ENCODE data around the gene GNE.
"Not testable (repeated sequence)": the region's sequence is repeated elsewhere in the genome, so short reads cannot be mapped to it uniquely, and the experiment has no call there.

GNE gene

DNA sequence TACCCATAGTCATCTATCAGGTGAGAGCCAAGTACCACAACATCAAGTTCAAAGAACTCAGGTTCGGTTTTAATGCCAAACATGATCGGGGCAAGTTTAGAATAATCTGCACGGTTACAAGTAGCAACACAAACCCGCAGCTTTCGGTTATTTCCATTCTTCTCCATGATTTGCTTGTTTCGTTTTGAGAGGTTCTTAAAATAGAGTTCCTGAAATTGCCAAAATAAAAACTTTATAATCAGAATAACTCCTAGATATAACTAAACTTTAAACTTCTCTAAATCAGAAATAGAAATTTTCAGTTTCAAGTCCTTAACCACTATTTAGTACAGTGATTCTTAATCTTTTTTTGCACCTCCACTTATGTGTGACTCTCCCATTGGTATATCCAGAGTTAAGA lies 9.1 kb downstream of the GNE start:
- H3K4me3 ChIP-seq (ENCODE audit: low read depth, low read length): no peak overlapping the region; the same call in 1 of the 2 replicates
- DNase-seq (ENCODE audit: low read depth): no peak
- TF ChIP-seq, protein P1, sequence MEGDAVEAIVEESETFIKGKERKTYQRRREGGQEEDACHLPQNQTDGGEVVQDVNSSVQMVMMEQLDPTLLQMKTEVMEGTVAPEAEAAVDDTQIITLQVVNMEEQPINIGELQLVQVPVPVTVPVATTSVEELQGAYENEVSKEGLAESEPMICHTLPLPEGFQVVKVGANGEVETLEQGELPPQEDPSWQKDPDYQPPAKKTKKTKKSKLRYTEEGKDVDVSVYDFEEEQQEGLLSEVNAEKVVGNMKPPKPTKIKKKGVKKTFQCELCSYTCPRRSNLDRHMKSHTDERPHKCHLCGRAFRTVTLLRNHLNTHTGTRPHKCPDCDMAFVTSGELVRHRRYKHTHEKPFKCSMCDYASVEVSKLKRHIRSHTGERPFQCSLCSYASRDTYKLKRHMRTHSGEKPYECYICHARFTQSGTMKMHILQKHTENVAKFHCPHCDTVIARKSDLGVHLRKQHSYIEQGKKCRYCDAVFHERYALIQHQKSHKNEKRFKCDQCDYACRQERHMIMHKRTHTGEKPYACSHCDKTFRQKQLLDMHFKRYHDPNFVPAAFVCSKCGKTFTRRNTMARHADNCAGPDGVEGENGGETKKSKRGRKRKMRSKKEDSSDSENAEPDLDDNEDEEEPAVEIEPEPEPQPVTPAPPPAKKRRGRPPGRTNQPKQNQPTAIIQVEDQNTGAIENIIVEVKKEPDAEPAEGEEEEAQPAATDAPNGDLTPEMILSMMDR (IDR thresholded peaks at IDR 0.05; ENCODE audit: low read depth, low read length, missing control alignments): no peak

DNA sequence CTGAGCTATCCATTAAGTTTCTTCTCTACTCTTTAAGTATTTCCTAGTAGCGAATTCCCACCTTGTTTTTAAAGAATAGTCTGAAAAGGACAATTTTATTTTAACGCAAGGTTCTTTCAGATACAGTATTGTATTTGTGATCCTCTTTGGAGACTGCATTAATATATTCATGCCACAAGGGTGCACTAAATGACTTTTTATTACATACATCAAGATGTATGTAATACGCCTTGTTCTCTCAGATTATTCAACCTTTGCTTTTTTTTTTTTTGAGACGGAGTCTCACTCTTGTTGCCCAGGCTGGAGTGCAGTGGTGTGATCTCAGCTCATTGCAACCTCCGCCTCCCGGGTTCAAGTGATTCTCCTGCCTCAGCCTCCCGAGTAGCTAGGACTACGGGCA lies 10.2 kb downstream of the GNE start:
- DNase-seq (ENCODE audit: low read depth); H3K4me3 ChIP-seq (ENCODE audit: low read depth, low read length): not testable (repeated sequence)
- TF ChIP-seq, protein P1 (IDR thresholded peaks at IDR 0.05; ENCODE audit: low read depth, low read length, missing control alignments): peak; percentile 24

DNA sequence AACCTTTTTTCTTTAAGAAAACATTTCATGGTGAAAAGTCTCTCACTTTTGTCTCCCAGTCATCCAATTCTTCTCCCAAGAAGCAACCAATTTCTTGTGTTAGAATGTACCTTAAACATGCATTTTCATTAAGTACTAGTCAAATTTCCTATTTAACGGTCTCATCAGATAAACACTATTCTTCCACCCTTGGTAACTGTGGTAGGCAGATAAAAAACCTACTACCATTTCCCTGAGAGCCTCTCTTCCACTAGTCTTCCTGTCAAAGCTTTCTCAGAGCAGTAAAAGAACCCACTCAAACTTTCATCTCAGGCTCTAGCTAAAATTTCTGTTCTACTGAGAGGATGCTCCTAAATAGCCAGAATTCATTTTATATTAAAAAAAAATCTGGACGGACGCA lies 10.9 kb downstream of the GNE start:
- H3K4me3 ChIP-seq (ENCODE audit: low read depth, low read length): no peak overlapping the region
- DNase-seq (ENCODE audit: low read depth): no peak
- TF ChIP-seq, protein P1 (IDR thresholded peaks at IDR 0.05; ENCODE audit: low read depth, low read length, missing control alignments): no peak

DNA sequence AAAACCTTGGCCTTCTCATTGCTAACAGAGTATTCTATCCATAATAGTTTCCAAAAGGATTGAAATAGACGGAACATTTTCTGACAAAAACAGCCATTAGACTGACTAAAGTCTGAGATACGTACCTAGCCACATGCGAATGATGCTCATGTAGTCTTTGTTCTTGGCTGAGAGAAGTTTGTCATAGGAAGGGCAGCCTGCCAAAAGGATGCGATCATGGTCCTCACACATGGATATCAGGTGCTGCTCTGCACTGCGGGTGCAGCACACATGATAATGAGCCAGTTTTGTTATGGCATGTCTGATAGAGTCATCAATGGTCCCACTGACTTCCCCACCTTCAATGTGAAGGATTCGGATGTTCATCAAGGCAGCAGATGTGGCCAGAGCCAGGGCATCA lies 12.3 kb downstream of the GNE start:
- no peak overlapping the region for H3K4me3 ChIP-seq (ENCODE audit: low read depth, low read length)
- no peak for DNase-seq (ENCODE audit: low read depth)
- TF ChIP-seq, protein P1 (IDR thresholded peaks at IDR 0.05; ENCODE audit: low read depth, low read length, missing control alignments): no peak

DNA sequence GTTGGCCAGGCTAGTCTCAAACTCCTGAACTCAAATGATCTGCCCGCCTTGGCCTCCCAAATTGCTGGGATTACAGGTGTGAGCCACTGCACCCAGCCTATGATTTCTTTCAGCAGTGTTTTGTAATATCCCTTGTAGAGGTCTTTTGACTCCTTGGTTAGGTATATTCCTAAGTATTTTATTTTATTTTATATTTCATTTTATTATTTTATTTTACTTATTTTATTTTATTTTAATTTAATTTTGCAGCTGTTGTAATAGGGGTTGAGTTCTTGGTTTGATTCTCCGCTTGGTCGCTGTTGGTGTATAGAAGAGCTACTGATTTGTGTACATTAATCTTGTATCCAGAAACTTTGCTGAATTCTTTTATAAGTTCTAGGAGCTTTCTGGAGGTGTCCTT lies 18.6 kb downstream of the GNE start:
- not testable (repeated sequence) for H3K4me3 ChIP-seq (ENCODE audit: low read depth, low read length); DNase-seq (ENCODE audit: low read depth)

DNA sequence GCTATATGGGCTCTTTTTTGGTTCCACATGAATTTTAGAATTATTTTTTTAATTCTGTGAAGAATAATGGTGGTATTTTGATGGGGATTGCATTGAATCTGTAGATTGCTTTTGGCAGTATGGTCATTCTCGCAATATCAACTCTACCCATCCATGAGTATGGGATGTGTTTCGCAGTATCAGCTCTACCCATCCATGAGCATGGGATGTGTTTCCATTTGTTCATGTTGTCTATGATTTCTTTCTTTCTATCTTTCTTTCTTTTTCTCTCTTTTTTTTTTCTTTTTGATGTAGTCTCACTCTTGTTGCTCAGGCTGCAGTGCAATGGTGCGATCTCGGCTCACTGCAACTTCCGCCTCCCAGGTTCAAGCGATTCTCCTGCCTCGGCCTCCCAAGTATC lies 19.0 kb downstream of the GNE start:
- DNase-seq (ENCODE audit: low read depth); H3K4me3 ChIP-seq (ENCODE audit: low read depth, low read length): not testable (repeated sequence)

DNA sequence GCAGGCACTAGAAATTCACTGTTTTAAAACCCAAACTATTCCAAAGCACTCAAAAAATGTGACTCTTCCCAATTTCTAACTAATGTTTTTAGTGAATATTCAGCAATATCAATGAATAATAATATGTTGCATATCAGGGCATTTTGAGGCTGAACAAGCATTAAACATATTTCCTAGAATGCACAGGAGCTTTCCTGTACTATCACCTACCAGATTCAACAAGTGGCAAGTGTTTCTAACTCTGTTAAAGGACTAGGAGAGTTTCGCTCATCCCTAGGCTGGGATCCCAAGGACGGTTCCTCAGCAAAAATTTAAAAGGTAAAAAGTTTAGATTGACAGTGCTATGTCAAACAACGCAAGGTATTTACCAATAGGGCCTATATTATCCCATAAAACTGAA lies 21.0 kb downstream of the GNE start:
- H3K4me3 ChIP-seq (ENCODE audit: low read depth, low read length): no peak overlapping the region
- no peak for DNase-seq (ENCODE audit: low read depth)
- TF ChIP-seq, protein P1 (IDR thresholded peaks at IDR 0.05; ENCODE audit: low read depth, low read length, missing control alignments): no peak

DNA sequence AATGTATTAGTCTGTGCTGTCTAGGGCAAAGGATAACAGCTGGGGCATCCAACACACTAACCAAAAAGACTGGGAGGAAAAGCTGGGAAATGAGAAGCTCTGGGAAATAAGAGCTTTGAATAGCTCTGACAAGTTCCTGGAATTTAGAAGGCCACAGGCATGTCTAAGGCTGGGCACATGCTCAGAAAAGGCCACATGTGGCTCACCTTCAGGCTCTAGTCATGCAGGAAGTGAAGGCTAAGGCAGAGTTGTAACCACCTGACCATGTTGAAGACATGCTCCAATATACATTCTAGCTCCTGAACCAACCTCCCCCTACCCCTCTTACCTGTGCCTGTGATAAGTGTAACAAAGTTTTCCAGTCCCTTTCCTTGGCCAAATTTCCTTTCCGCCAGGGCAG lies 35.8 kb downstream of the GNE start:
- TF ChIP-seq, protein P1 (IDR thresholded peaks at IDR 0.05; ENCODE audit: low read depth, low read length, missing control alignments): no peak
- no peak overlapping the region for H3K4me3 ChIP-seq (ENCODE audit: low read depth, low read length)
- DNase-seq (ENCODE audit: low read depth): no peak
